ENCODE measurements around the gene NKX1-2.

The NKX1-2 gene

DNA sequence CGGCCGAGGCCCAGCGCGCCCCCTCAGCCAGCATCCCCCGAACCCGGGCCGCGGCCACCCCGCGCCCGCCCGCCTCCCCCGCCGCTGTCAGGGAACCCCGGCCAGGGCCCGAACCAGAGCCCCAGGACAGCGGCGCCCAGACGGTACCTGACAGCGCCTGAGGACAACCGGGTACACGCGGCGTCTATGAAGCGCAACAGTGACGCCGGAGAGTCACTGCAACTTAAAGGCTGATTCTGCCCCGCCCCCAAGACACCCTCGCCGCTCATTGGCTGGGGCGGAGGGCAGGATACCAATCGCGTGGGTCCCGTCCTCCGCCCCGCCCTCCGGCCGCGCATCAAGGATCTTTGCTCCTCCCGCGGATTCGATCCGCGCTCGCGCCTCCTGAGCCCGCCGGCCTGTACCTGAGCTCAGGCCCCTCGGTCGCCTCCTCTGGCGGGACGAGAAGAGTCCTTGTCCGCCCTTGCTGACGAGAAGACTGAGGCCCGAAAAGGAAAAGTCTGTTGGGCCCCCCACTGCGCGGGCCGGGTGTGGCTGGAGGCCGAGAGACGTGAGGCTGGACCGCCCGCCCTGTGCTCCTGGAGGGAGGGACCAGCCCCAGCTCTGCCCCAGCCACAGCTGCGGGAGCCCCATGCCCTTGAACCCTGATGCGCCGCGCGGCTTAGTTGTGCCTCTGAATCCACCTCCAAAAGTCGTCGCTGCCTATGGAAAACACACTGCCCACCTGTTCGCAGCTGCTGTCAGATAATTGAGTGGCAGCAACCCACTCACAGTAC, 30.9 kb downstream of the NKX1-2 start, which contains the start of gene OAT:
OAT (minus strand) TSS at position 198 of the 776 bp plus-strand sequence. CDS start 6,752 bp downstream, outside the sequence.
- peak; percentile 80 for FAIRE-seq
- peak; percentile 92 for DNase-seq (ENCODE audit: insufficient read length, low spot score)

DNA sequence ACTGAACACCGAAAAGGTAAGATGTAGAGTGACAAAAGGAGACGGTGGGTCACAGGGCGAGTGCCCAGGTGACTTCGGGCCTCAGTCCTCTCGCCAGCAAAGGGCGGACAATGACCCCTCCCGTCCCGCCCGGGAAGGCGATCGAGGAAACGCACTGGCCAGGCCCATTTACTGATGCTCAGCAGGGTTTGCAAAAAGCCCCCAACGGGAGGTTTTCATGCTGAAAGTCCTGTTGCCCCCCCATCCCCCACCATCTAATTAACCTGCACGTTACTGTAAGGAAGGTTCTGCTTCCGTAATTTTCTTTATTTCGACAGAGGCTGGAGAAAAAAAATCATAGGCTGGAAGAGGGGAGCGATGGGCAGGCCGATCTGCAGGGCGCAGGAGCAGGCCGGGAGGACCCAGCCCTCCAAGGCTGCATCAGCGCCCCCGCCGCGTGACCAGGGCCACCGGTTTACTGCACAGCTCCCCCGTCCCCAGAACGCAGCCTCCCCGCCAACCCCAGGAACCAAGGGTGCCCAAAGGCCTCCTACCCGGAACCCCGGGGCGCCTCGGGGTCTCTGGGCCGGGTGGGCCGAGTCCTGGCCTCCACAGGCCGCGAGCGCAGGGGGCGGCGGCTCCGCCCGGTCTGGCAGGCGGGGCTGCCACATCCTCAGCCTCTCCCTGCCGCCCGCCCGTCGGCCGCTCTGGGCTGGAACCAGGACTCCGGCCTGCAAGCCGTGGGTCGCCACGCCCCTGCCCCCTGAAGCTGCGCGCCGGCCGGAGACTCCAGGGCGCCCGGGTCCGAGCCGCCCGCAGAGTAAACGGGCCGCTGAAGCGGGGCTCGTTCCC, 31.7 kb downstream of the NKX1-2 start:
- no peak for FAIRE-seq
- no peak for DNase-seq (ENCODE audit: insufficient read length, low spot score)

DNA sequence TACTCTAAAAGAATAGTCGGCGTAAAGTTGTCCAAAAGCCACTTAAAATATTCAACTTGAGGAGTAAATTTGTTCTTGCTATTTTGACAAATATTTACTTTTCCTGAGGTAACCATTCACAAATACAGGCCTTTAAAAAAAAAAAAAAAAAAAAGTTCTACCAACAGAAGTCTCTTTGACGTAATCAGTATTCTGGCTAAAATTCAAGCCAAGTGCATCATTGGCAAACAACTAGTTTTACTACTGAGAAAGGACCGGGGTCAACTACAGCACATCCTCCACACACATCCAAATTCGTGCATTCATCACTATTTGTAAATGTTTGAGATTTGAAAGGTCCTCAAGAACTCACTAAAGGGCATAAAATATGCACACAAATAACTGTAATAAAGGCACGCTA, 33.1 kb downstream of the NKX1-2 start:
- FAIRE-seq (no peak), DNase-seq (ENCODE audit: insufficient read length, low spot score) (no peak)

DNA sequence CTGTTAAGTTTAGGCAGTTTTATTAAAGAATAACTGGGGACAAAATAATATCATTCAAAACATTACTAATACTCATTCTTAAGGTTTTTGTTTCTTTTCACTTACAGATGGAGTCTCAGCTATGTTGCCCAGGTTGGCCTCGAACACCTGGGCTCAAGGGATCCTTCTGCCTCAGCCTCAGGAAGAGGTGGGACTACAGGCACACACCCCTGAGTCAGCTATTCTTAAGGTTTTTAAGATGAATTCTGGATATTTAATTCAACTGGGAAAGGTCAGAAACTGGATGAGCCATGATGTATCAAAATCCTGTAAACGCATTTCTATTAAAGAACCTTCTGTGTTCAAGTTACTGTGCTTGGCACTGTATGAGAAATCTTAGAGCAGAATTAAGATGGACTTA, 34.6 kb downstream of the NKX1-2 start:
- DNase-seq (ENCODE audit: insufficient read length, low spot score) (no peak), FAIRE-seq (no peak)

DNA sequence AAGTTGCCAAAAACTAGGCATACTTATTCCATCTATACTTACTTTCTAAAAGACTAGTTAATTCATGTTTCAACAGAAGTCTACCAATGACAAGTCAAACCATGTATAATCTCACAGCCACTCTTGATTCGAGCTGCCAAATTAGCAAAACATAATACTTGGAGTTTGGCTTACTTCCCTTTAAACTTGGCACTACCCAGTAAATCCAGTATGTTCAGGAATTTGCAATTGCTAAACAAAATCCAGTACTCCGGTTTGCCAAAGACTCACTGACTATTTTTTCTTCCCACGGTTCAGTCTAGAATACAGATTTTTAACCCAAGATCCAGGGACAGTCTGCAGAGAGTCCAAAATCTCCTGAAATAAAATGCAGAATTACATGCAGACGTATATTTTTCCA, 35.8 kb downstream of the NKX1-2 start:
- DNase-seq (ENCODE audit: insufficient read length, low spot score) (no peak), FAIRE-seq (no peak)

DNA sequence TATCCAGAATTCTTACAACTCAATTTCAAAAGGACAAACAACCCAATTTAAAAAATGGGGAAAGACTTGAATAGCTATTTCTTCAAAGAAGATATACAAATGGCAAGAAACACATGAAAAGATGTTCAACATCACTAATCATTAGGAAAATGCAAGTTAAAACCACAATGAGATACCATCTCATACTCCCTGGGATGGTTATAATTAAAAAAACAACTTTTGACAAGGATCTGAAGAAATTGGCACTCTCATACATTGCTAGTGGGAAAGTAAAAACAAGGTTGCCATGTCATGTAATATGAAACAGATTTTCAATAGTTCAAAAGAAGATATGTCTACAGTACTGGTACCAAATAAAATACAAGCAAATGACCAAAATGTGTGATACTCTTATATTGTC, 40.1 kb downstream of the NKX1-2 start:
- FAIRE-seq (no peak), DNase-seq (ENCODE audit: insufficient read length, low spot score) (no peak)

DNA sequence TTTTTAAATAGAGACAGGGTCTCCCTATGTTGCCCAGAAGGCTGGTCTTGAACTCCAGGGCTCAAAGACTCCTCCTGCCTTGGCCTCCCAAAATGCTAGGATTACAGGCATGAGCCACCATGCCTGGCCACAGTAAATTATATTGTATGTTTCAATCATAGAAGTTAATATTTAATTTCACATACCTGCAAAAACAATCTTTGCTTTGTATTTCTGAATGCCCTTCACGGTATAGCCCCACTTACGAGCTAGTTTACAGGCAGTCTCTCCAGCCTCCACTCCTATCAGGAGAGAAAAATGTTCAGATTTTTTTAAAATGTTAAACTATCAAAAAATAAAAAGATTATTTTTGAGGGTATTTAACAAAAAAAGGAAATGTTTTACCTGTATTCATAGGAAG, 41.5 kb downstream of the NKX1-2 start:
- no peak for FAIRE-seq
- DNase-seq (ENCODE audit: insufficient read length, low spot score), result no peak

DNA sequence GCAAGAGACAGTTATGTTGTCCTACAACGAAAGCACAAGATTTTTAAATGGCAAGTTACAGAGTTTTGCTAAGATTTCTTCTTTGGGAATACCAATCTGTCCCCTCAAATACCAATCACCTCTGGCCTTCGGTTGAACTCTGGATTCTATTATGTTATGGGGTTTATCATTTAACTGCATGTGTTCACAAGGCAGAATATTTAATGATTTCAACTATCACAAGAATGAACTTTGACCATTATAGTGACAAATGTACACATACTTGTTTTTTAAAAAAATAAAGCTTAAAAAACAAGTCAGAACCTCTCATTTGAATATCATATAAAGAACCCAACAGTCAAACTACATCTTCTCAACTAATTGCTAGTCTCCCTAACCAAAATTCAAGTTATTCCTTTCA, 42.4 kb downstream of the NKX1-2 start:
- FAIRE-seq, result no peak
- no peak for DNase-seq (ENCODE audit: insufficient read length, low spot score)

DNA sequence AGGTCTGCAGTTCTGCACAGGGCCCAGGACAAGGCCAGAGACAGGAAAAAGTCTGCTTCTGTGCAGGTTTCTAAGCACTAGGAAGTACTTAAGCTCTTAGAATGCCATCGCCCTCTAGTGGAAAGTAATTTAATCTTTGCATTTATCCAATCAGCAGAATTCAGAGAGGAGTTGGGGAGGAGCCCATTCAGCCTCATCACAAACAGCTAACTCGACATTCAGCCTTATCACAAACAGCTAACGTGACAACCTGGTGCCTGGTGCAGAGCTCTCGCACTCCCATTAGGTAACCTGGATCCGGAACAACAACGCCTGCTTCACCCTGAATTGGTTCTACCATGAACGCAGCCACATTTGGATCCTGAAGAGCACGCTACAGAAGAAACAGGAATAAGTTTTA, 46.3 kb downstream of the NKX1-2 start:
- FAIRE-seq (peak; percentile 97), DNase-seq (ENCODE audit: insufficient read length, low spot score) (peak; percentile 65)

DNA sequence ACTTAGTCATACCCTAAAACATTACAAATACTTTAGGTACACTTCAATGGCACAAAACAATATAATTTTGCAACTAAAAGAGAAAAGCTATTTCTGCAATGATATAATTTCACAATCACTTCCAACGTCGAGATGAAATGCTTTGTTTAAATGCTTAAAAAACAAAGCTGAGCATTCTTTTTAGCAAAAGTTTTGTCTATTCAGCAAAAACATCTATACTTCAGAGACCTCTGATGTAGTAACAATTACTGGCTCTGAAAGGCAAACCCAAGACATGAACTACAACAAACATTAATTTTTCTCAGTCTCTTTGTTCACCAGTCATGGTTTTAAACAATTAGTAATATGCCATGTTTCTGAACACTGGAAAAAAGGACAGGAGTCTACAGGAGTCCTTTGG, 47.6 kb downstream of the NKX1-2 start:
- DNase-seq (ENCODE audit: insufficient read length, low spot score), result no peak
- no peak for FAIRE-seq

DNA sequence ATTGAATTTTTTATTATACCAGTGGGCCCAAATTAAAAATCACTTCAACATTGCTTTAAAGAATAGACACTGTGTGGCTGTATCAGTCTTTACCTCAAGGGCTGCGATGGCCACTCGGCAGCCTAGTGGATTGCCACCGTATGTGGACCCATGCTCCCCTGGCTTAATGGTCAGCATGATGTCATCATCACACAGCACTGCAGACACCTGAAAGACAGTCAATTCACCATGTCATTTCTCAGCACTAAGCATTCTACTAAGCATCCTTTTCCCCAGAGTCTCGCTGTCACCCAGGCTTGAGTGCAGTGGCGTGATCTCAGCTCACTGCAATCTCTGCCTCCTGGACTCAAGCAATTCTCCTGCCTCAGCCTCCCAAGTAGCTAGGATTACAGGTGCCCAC, 48.2 kb downstream of the NKX1-2 start:
- no peak for DNase-seq (ENCODE audit: insufficient read length, low spot score)
- FAIRE-seq, result no peak
